HG02678 (cell line): ENCODE measurements around the gene NR0B1.

Source experiments
- ATAC-seq: cut with Tn5 transposase; IDR thresholded peaks from one replicate; pipeline ENCODE4 v1.9.1; 2021; ENCODE audit warnings: mild to moderate bottlenecking, moderate library complexity; ENCODE audit not compliant: unreplicated experiment

NR0B1 gene

DNA sequence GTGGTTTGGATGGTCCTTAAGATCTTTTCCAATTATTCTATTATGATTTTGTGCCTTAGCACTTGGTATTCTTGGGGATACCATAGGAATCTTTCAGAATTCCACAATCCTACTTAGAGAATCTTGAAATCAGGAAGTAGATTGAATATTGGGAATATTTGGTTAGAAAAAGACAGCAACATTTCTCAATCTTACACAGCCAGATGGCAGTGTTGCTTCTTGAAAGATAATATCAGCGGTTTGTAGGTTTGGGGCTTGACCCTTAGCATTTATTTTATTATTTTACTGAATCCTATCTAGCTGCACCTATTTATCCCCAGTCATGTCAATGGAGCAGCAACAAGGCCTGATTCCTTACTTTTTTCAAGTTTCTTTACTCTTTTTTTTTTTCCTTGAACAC is 33.7 kb downstream of the NR0B1 start:
- ATAC-seq, result no peak

- no peak for ATAC-seq
These were observed 38.6 kb downstream of the NR0B1 start for GRCh38 chrX:30270639-30271038.

DNA sequence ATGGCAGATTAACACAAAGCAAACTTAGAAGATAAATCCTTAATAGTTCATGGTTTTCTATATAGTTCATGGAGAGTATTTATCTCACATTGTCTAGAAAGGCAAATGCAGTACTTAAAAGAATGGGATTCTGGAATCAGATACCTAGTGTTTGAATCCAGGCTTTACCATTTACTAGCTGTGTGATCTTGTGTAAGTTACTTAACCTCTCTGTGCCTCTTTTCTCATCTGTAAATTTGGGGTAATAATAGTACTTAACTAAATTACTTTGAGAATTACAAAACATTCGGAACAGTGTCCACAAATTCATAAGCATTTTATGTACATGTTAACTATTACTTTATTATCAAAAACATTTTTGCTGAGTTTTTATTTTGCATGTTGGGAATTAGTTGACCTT is 46.4 kb downstream of the NR0B1 start:
- ATAC-seq, result no peak

- ATAC-seq, result no peak
These were observed 48.2 kb downstream of the NR0B1 start for GRCh38 chrX:30261012-30261411.

GRCh38 chrX:30259927-30260326 is 49.3 kb downstream of the NR0B1 start:
- ATAC-seq, result no peak
